SK-N-MC (cell line): ENCODE results near the gene IQCE.
"Not testable (repeated sequence)": the region's sequence is repeated elsewhere in the genome, so short reads cannot be mapped to it uniquely, and the experiment has no call there.

Experiments used
- DNase-seq: peaks from one replicate; pipeline ENCODE4 v3.0.0-alpha.2; 2011; ENCODE audit warnings: low read depth, low spot score
- H3K27ac ChIP-seq: fragments of 200-600 bp; sonication (generic); 2 replicates; pipeline ENCODE4 v1.5.1; 2016; ENCODE audit warnings: mixed run types
- H3K36me3 ChIP-seq: fragments of 200-600 bp; sonication (generic); 2 replicates; pipeline ENCODE4 v1.6.1; 2017; ENCODE audit warnings: antibody characterized with exemption, low read length, mixed read lengths; ENCODE audit not compliant: insufficient read depth
- H3K4me3 ChIP-seq: fragments of 200-600 bp; sonication (generic); 2 replicates; pipeline ENCODE4 v1.5.1; 2016
- H3K9ac ChIP-seq: fragments of 200-600 bp; sonication (generic); 2 replicates; pipeline ENCODE4 v1.8.0; 2017; ENCODE audit warnings: mixed run types, mixed read lengths; ENCODE audit not compliant: insufficient read length
- H3K9me3 ChIP-seq: fragments of 200-600 bp; sonication (generic); 2 replicates; pipeline ENCODE4 v1.6.1; 2017; ENCODE audit warnings: low read depth, mild to moderate bottlenecking, antibody characterized with exemption, low read length, moderate library complexity, mixed read lengths
- EZH2 ChIP-seq: fragments of 200-600 bp; sonication (generic); IDR thresholded peaks from one replicate; pipeline ENCODE4 v1.6.1; 2017; ENCODE audit warnings: antibody characterized with exemption
- FOXP2 ChIP-seq: optimal IDR thresholded peaks from 2 replicates; pipeline ENCODE3; 2011; ENCODE audit warnings: mild to moderate bottlenecking, moderate library complexity; ENCODE audit not compliant: insufficient read depth; ENCODE audit errors: extremely low read length, control extremely low read depth
- POLR2AphosphoS5 ChIP-seq: IDR thresholded peaks from 2 replicates; pipeline ENCODE4 v1.6.1; 2012; ENCODE audit warnings: mild to moderate bottlenecking, low read depth, low read length, borderline replicate concordance

IQCE gene

DNA sequence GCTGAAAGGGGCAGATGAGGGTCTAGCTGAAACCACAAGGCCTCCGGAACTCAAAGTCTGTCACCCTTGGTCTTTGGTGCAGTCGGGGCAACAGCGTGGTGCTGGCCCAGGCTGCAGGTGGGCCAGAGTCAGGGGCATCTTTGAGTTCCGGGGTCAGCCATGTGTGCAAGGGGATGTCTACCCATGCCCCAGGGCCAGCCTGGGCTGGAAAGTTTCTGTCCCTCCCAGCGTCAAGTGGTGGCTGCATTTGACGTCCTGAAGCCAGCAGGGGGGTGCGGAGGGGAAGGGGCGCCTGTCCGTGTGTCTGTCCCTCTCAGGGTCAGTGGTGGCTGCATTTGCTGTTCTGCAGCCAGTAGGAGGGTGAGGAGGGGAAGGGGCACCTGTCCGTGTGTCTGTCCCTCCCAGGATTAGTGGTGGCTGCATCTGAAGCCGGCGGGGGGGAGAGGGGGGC, 4.1 kb upstream of the IQCE start:
- DNase-seq: no peak
- H3K36me3 ChIP-seq: peaks cover 15% of the 10 kb centered on the region
- H3K4me3 ChIP-seq: peak overlapping the region; percentile 93
- TF ChIP-seq FOXP2 (no peak), EZH2 (no peak), POLR2AphosphoS5 (no peak)
- H3K27ac ChIP-seq: no peak overlapping the region
- H3K9me3 ChIP-seq: no peaks in the 10 kb centered on the region
- H3K9ac ChIP-seq: peak overlapping the region; percentile 99

DNA sequence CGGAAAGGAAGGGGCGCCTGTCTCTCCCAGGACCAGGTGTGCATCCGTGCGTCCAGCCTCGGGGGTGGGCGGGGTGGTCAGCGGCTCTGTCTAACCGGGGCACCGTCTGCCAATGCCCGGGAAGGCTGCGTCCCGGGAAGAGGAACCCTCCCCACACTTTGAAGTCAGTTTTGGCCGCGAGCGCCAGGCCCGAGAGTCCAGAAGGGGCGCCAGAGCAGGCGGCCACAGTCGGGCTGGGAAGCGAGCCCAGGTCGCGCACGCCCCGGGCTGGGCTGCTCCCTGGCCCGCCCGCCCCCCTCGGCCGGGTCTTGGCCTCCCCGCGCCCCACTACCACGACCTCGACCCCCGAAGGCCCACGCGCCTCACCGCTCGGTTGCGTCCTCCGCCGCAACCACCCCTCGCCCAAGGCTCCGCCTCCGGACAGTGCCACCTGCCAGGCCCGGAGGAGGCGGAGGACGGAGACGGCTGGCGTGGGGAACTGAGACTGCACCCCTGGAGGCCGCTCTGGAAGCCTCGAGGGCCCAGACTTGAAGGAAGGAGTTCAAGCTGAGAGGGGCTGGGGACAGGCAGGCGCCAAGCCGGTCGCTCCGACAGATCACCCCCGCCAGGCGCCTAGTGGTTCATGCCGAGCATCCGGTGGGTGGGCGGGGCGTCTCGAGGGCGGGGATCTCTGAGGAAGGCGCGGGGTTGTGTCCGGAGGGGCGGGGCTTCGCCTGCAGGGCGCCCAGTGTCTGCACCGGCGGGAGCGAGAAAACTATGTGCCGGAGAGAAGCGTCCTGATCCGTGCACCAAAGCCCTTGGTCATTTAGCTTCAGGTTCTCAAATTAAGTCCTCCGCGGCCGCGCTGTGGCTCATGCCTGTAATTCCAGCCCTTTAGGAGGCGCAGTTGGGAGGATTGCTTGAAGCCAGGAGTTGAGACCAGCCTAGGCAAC, 3.4 kb upstream of the IQCE start, which contains the start of gene BRAT1:
BRAT1 (minus strand) TSS at position 404 of the 932 bp plus-strand sequence. CDS start 1,093 bp downstream, outside the sequence.
- TF ChIP-seq POLR2AphosphoS5 (peak; percentile 91), FOXP2 (no peak)
- Histone ChIP-seq H3K9me3 (no peaks in the 10 kb centered on the region), H3K27ac (peak within 1 kb of the TSS; percentile 98), H3K9ac (peak within 1 kb of the TSS; percentile 99), H3K36me3 (peaks cover 15% of the 10 kb centered on the region), H3K4me3 (peak within 1 kb of the TSS; percentile 93)
- DNase-seq: peak; percentile 59

DNA sequence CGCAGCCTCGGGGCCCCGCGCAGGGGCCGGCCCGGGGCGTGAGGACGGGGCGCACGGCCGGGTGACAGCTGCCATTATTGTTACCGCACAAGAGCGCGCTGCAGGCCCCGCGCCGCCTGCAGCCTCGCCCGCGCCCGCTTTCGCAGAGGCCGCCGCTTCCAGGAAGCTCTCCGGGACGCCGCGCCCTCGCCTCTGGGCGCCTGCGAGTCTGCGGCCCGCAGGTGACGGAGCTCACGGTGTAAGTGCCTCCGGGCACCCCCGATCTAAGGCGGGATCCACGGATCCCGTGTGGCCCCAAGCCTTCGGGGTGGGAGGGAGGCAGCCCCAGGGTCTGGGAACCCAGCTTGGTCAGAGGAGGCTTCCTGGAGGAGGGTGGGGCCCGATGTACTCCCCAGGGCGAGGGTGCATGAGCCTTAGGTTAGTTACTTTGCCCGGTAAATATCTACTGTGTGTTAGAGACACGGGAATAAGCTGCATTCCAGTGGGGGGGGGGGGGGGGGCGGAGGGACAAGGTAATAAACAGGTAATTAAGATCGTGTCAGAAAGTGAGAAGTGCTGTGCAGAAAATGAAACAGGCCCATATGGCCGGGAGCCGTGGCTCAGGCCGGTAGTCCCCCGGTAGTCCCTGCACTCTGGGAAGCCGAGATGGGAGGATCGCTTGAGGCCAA, 638 bp downstream of the IQCE start:
- Histone ChIP-seq H3K36me3 (peaks cover 6% of the 10 kb centered on the region; the same call in 1 of the 2 replicates), H3K9me3 (no peaks in the 10 kb centered on the region), H3K9ac (peak overlapping the region; percentile 82), H3K27ac (no peak overlapping the region), H3K4me3 (peak overlapping the region; percentile 88)
- no peak for DNase-seq
- no peak for TF ChIP-seq FOXP2
- TF ChIP-seq EZH2: no peak
- TF ChIP-seq POLR2AphosphoS5: no peak

GRCh38 chr7:2563955-2564354, 5.2 kb downstream of the IQCE start:
- DNase-seq, H3K27ac ChIP-seq, H3K9me3 ChIP-seq, H3K4me3 ChIP-seq, H3K36me3 ChIP-seq, H3K9ac ChIP-seq: not testable (repeated sequence)

- DNase-seq: no peak
- Histone ChIP-seq H3K36me3 (peaks cover 6% of the 10 kb centered on the region; the same call in 1 of the 2 replicates), H3K9me3 (no peaks in the 10 kb centered on the region), H3K9ac (no peak overlapping the region), H3K4me3 (no peak overlapping the region), H3K27ac (peak overlapping the region; percentile 13)
- no peak for TF ChIP-seq EZH2
- no peak for TF ChIP-seq POLR2AphosphoS5
- TF ChIP-seq FOXP2: no peak
These were observed 6.3 kb downstream of the IQCE start for GRCh38 chr7:2564970-2565540.

- H3K9ac ChIP-seq: no peak overlapping the region
- no peak overlapping the region for H3K27ac ChIP-seq
- TF ChIP-seq EZH2 (no peak), POLR2AphosphoS5 (no peak), FOXP2 (no peak)
These were observed 7.6 kb downstream of the IQCE start for GRCh38 chr7:2566348-2566889.

GRCh38 chr7:2566890-2567678, 8.3 kb downstream of the IQCE start:
- peaks cover 6% of the 10 kb centered on the region; the same call in 1 of the 2 replicates for H3K36me3 ChIP-seq
- no peaks in the 10 kb centered on the region for H3K9me3 ChIP-seq
- no peak for DNase-seq
- TF ChIP-seq FOXP2: no peak
- TF ChIP-seq EZH2: no peak
- no peak for TF ChIP-seq POLR2AphosphoS5
- no peak overlapping the region for H3K27ac ChIP-seq
- H3K4me3 ChIP-seq: no peak overlapping the region
- no peak overlapping the region for H3K9ac ChIP-seq

More at GRCh38 chr7:2566348-2566889, 7.6 kb downstream of the IQCE start:
- H3K9me3 ChIP-seq: no peaks in the 10 kb centered on the region
- peaks cover 6% of the 10 kb centered on the region; the same call in 1 of the 2 replicates for H3K36me3 ChIP-seq
- DNase-seq: no peak
- H3K4me3 ChIP-seq: no peak overlapping the region
